ENCODE results near the gene CDH1. TPM values are rescaled to one million over a fixed set of nuclear protein-coding genes. Genes with fewer than 3 reads are reported as not detected.

Gene CDH1
- total RNA-seq, 1 donor: not detected

DNA sequence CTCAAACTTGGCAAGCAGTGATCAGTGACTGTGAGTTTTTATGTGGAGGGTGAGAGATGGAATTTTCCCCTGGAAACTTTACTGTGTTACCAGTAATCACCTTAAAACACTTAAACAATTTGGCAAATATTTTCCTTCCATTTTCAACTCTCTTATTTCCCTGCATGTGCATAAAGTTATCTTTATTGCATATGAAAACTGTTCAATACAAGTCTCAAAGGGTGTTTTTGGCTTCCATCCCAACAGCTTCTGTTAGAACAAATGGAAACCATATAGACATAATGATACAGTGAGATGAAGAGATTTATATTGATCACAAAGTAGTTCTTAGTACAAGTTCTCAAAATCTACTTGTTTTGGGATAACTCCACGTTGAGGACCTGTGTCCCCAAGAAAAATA is 69.9 kb downstream of the CDH1 start:
- no peak overlapping the region for H3K4me3 ChIP-seq (ENCODE audit: low read depth, low read length)
- DNase-seq (ENCODE audit: low read depth): no peak
- TF ChIP-seq, protein P1, sequence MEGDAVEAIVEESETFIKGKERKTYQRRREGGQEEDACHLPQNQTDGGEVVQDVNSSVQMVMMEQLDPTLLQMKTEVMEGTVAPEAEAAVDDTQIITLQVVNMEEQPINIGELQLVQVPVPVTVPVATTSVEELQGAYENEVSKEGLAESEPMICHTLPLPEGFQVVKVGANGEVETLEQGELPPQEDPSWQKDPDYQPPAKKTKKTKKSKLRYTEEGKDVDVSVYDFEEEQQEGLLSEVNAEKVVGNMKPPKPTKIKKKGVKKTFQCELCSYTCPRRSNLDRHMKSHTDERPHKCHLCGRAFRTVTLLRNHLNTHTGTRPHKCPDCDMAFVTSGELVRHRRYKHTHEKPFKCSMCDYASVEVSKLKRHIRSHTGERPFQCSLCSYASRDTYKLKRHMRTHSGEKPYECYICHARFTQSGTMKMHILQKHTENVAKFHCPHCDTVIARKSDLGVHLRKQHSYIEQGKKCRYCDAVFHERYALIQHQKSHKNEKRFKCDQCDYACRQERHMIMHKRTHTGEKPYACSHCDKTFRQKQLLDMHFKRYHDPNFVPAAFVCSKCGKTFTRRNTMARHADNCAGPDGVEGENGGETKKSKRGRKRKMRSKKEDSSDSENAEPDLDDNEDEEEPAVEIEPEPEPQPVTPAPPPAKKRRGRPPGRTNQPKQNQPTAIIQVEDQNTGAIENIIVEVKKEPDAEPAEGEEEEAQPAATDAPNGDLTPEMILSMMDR (IDR thresholded peaks at IDR 0.05; ENCODE audit: insufficient read depth, low read length): no peak

DNA sequence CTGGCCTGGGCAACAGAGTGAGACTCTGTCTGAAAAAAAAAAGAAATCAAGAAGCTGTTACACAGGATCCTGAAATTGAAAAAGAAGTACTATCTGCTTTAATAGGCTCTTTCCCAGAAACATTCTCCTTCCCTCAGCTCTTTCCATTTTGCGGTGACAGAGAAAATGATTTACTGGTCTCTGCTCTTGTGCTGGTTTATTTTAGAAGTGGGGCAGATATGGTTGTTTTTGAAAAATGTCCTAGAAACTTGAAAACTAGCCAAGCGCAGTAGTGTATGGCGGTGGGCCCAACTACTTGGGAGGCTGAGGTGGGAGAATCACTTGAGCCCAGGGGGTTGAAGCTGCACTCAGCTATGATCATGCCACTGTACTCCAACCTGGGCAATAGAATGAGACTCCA is 77.4 kb downstream of the CDH1 start:
- H3K4me3 ChIP-seq (ENCODE audit: low read depth, low read length): no peak overlapping the region
- TF ChIP-seq, protein P1 (IDR thresholded peaks at IDR 0.05; ENCODE audit: insufficient read depth, low read length): no peak
- no peak for DNase-seq (ENCODE audit: low read depth)

DNA sequence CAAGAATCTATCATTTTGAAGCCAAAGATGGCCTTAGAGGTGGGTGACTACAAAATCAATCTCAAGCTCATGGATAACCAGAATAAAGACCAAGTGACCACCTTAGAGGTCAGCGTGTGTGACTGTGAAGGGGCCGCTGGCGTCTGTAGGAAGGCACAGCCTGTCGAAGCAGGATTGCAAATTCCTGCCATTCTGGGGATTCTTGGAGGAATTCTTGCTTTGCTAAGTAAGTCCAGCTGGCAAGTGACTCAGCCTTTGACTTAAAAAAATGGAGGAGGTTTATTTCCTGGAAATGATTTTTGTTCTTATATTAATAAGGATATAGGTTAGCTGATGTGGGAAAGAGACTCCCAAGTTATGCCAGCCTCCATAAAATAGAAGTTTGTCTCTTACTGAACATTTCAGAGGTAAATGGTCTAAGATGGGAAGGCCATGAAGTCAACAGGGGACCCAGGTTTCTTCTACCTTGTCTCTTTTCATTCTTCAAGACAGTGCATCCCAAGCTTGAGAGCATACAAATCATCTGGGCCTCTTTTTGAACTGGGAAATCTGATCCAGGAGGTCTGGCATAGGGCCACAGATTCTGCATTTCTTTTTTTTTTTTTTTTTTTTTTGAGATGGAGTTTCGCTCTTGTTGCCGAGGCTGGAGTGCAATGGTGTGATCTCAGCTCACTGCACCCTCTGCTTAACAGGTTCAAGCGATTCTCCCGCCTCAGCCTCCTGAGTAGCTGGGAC is 86.5 kb downstream of the CDH1 start:
- peak; percentile 93 for DNase-seq (ENCODE audit: low read depth)
- TF ChIP-seq, protein P1 (IDR thresholded peaks at IDR 0.05; ENCODE audit: insufficient read depth, low read length): no peak
- H3K4me3 ChIP-seq (ENCODE audit: low read depth, low read length): peak overlapping the region; percentile 18

DNA sequence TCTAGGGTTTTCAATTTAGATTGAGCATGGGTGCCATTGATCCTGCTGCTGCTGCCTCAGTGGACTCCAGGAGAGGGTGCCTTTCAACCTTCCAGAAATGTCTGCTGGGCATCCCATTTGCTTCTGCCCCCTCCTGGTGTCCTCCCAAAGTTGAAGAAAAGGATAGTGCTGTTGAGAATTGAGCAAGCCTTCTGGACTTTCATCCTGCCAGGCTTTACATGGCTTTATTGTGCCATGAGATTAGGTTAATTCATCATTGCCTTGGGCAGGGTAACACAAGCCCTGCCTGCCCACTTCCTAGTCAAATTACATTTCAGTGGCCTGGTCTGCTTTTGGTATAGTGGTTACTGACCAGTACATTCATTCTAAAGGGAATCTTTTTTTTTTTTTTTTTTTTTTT is 88.3 kb downstream of the CDH1 start:
- no peak for DNase-seq (ENCODE audit: low read depth)
- no peak overlapping the region for H3K4me3 ChIP-seq (ENCODE audit: low read depth, low read length)
- TF ChIP-seq, protein P1 (IDR thresholded peaks at IDR 0.05; ENCODE audit: insufficient read depth, low read length): no peak

DNA sequence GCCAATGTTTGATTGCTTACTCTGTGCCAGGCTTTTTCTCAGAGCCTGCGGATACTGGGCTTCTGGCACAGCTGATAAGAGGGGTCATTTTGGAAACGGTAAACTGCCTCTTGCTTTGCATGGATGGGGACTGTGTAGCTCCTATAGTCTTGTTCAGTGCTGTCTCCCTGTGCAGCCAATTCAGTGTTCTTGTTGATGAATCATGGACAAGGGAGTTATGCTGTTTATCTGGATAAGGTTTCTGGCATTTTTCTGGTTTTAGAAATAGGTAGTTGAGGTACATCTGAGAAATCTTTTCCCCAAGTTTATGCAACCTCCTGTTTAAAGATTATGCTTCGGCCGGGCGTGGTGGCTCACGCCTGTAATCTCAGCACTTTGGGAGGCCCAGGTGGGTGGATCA is 89.6 kb downstream of the CDH1 start:
- TF ChIP-seq, protein P1 (IDR thresholded peaks at IDR 0.05; ENCODE audit: insufficient read depth, low read length): no peak
- DNase-seq (ENCODE audit: low read depth): no peak
- H3K4me3 ChIP-seq (ENCODE audit: low read depth, low read length): no peak overlapping the region

DNA sequence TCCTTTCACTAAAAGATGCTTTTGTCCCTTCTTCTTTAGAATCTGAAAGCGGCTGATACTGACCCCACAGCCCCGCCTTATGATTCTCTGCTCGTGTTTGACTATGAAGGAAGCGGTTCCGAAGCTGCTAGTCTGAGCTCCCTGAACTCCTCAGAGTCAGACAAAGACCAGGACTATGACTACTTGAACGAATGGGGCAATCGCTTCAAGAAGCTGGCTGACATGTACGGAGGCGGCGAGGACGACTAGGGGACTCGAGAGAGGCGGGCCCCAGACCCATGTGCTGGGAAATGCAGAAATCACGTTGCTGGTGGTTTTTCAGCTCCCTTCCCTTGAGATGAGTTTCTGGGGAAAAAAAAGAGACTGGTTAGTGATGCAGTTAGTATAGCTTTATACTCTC is 96.2 kb downstream of the CDH1 start:
- no peak for DNase-seq (ENCODE audit: low read depth)
- TF ChIP-seq, protein P1 (IDR thresholded peaks at IDR 0.05; ENCODE audit: insufficient read depth, low read length): no peak
- no peak overlapping the region for H3K4me3 ChIP-seq (ENCODE audit: low read depth, low read length)

DNA sequence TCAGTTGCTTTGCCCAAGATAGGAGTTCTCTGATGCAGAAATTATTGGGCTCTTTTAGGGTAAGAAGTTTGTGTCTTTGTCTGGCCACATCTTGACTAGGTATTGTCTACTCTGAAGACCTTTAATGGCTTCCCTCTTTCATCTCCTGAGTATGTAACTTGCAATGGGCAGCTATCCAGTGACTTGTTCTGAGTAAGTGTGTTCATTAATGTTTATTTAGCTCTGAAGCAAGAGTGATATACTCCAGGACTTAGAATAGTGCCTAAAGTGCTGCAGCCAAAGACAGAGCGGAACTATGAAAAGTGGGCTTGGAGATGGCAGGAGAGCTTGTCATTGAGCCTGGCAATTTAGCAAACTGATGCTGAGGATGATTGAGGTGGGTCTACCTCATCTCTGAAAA is 97.5 kb downstream of the CDH1 start:
- H3K4me3 ChIP-seq (ENCODE audit: low read depth, low read length): no peak overlapping the region
- DNase-seq (ENCODE audit: low read depth): no peak
- TF ChIP-seq, protein P1 (IDR thresholded peaks at IDR 0.05; ENCODE audit: insufficient read depth, low read length): no peak
